Ovary (tissue), 9 donors: Measurements from ENCODE around the gene SLC23A2. TPM values are rescaled to one million over a fixed set of nuclear protein-coding genes. Genes with fewer than 3 reads are reported as not detected.
A peak's percentile ranks its signal among the peaks of the same experiment; 100 is the strongest.

Experiments used
- DNase-seq, 5 donors: peaks; one replicate each; pipeline ENCODE4 v3.0.0-alpha.2; 2019 to 2020
- H3K27ac ChIP-seq, 2 donors: fragments of 200-600 bp; one replicate each; pipeline versions ENCODE4 v1.5.1 to v1.8.0; 2019 to 2022
- H3K27me3 ChIP-seq: fragments of 200-600 bp; one replicate; pipeline ENCODE4 v1.8.0; 2022
- H3K36me3 ChIP-seq: fragments of 200-600 bp; sonication (generic); one replicate; pipeline ENCODE4 v1.5.1; 2019
- H3K4me1 ChIP-seq: one replicate; pipeline ENCODE4 v1.8.1; 2013; ENCODE audit warnings: mild to moderate bottlenecking, moderate library complexity; ENCODE audit not compliant: insufficient read depth
- H3K4me3 ChIP-seq: fragments of 200-600 bp; sonication (generic); one replicate; pipeline ENCODE4 v1.5.1; 2017
- H3K9me3 ChIP-seq, 2 donors: fragments of 200-600 bp in 1 of 2; sonication (generic) in 1 of 2; one replicate each; pipeline versions ENCODE4 v1.5.1 to v1.8.1; 2013 to 2019; ENCODE audit warnings: mild to moderate bottlenecking in 1 of 2, moderate library complexity in 1 of 2
- CTCF ChIP-seq, 3 donors: fragments of 450-650 bp in 2 of 3; fragments of 200-600 bp in 1 of 3; IDR thresholded peaks; one replicate each; pipeline versions ENCODE4 v1.5.1 to v1.8.0; 2016 to 2022; ENCODE audit warnings: antibody characterized with exemption in 3 of 3, mild to moderate bottlenecking in 1 of 3
- EP300 ChIP-seq: sonication (generic); formaldehyde crosslinking; IDR thresholded peaks from one replicate; pipeline ENCODE4 v1.6.1; 2017; ENCODE audit warnings: antibody characterized with exemption
- POLR2A ChIP-seq: fragments of 450-650 bp; IDR thresholded peaks from one replicate; pipeline ENCODE4 v1.6.1; 2017; ENCODE audit warnings: antibody characterized with exemption, mild to moderate bottlenecking, moderate library complexity
- WGBS, 3 donors: extraction: QIAGEN DNeasy Blood & Tissue Kit in 1 of 3; methylation state at CpG; one replicate each; pipeline versions ENCODE4 v1.1.5 to v1.1.7; 2013 to 2017; 5-methylcytosine and 5-hydroxymethylcytosine counted together
- intact Hi-C, 4 donors: fragments of 100-400 bp; cut with DNase I; formaldehyde crosslinking; loops; one replicate each; pipeline versions ENCODE4 v1.11.0 to v1.15.1; 2022 to 2023
- polyA plus RNA-seq, 2 donors: library from polyadenylated mRNA; stranded (reverse); fragments of 200-250 nt in 1 of 2; fragments of 350-450 nt in 1 of 2; fragmentation: Illumina TruSeq in 1 of 2; extraction: RNeasy Lipid Tissue Mini Kit (QIAGEN cat#74804) in 1 of 2; gene quantifications; one replicate each; pipeline ENCODE4 v1.2.3, GENCODE V29; 2013 to 2014
- total RNA-seq, 7 donors: library from RNA; depleted of rRNA in 2 of 7; stranded (reverse); fragments of >200 nt in 2 of 7; fragmentation: NEBNext Ultra II Directional in 3 of 7; extraction: Animal tissue kit (Norgen Biotek cat#: 25700) in 3 of 7; gene quantifications; one replicate each; pipeline versions ENCODE4 v1.1.0 to v1.2.4, GENCODE V29; 2016 to 2023
- donor health status: DM: no; HTN: no; CAD: no; lungs with moderate emphysema.
- donor health status: DM: no; HTN: no; CAD: no.
- donor health status: Bipolar disorder and iron deficiency.
- donor health status: DM: yes; HTN: yes; CAD: no.
- donor health status: DM: no; HTN: no; CAD: no.
- donor health status: DM: yes; HTN: yes; CAD: no.

Gene SLC23A2
- total and polyA plus RNA-seq, 9 donors, result 28.7 to 95.6 (median 61.0) TPM

- DNase-seq, result peak in 1 of 5 donors; percentile 33
- Histone ChIP-seq H3K36me3 (no peaks in the 10 kb centered on the region), H3K9me3 (no peaks in the 10 kb centered on the region), H3K4me1 (peaks cover 8% of the 10 kb centered on the region), H3K27ac (peak overlapping the region in 1 of 2 donors; percentile 38), H3K4me3 (no peak overlapping the region), H3K27me3 (no peaks in the 10 kb centered on the region)
- WGBS, 3 donors, result 34 to 57% (median 46%) methylated on average over 13 of the region's 13 CpGs
- TF ChIP-seq CTCF (IDR thresholded peaks at IDR 0.05) (no peak), EP300 (no peak), POLR2A (no peak)
- intact Hi-C loops, result no loop called here
Measured at GRCh38 chr20:4813863-4814695, 187.2 kb downstream of the SLC23A2 start.

DNA sequence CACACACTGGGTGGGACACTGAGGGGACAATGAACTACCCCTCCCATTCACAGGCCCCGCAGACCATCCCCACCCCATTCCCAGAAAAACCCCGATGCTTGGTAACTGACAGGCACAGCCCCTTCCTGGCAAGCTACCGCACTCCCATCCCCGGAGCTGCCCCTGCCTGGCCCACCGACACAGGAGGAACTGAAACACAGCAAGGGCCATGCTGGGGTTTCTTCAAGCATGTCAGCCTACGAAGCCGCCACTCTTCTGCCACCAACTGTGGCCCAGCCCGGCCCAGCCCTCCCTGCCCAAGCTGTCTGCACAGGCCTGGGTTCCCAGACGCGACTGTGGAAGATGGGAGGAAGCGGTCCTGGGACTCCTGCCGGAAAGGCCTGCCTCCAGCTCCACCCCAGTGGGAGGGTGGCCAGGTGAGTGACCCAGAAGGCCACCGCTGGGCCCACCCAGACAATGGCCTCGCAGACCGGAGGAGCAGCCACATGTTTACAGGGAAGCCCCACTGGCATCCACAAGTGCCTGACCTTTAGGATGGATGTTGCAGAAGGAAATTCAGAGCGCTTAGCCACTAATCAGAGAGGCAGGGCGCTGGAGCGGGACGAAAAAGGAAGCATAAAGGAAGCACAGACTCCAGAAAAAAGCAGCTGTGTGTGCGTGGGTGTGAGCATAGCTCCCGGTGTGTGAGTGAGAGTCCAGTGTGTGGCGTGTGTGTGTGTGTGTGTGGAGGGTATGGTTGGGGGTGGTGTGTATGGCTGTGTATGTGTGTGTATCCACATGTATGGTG, 188.0 kb downstream of the SLC23A2 start:
- Histone ChIP-seq H3K36me3 (no peaks in the 10 kb centered on the region), H3K27ac (peak overlapping the region in 1 of 2 donors; percentile 38), H3K4me3 (no peak overlapping the region), H3K9me3 (no peaks in the 10 kb centered on the region), H3K4me1 (peaks cover 8% of the 10 kb centered on the region), H3K27me3 (no peaks in the 10 kb centered on the region)
- intact Hi-C loops, result no loop called here
- DNase-seq, result peak in 4 of 5 donors; percentile 30 to 55 (median 40)
- 32 to 40% (median 35%) methylated on average over 19 to 22 of the region's 22 CpGs for WGBS, 3 donors
- TF ChIP-seq CTCF (IDR thresholded peaks at IDR 0.05) (no peak), EP300 (no peak), POLR2A (no peak)

DNA sequence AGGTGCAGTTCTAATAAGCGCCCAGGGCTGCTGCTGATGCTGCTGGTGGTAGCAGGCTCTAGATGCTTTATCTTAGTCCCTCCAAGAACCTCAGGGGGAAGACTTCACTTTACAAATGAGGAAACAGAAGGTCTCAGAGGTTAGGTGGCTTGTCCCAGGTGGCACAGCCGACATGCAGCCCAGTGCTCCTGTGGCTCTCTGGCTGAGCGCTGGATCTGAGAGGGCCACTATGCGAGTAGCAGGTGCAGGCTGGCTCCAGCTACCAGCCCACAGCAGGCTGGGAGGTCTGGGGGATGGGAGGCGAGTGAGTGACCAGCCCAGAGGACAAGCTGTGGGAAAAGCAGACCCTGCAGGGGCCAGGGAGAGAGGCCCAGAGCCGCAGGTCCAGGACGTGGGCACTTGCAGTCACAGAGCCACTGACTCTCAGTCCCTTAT, 188.7 kb downstream of the SLC23A2 start:
- H3K27ac ChIP-seq, result no peak overlapping the region
- H3K36me3 ChIP-seq, result no peaks in the 10 kb centered on the region
- DNase-seq, result no peak
- peaks cover 8% of the 10 kb centered on the region for H3K4me1 ChIP-seq
- no peaks in the 10 kb centered on the region for H3K27me3 ChIP-seq
- no peaks in the 10 kb centered on the region for H3K9me3 ChIP-seq
- no peak overlapping the region for H3K4me3 ChIP-seq
- intact Hi-C loops, result no loop called here
- WGBS, 3 donors, result 88 to 95% (median 90%) methylated on average over 7 of the region's 7 CpGs
- TF ChIP-seq POLR2A (no peak), CTCF (IDR thresholded peaks at IDR 0.05) (no peak), EP300 (no peak)

DNA sequence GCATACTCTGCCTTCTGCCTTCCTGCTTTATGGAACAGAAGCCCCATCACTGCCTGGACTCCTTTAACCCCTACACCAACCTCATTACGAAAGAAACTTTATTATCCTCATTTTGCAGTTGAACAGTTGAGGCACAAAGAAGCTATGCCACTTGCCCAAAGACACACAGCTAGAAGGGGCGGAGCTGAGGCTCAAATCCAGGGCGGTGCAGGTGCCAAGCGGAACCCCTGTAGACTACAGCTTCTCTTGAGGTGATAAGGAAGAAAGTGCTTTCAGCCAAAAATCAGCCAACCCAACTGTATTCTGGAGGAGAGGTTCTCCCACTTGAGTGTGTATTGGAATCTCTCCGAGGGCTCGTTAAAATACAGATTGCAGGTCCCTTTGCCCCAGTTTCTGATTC, 189.1 kb downstream of the SLC23A2 start:
- WGBS, 3 donors, result 90 to 95% (median 94%) methylated on average over 6 of the region's 6 CpGs
- TF ChIP-seq POLR2A, result no peak
- no peak for TF ChIP-seq EP300
- TF ChIP-seq CTCF (IDR thresholded peaks at IDR 0.05), result no peak
- Histone ChIP-seq H3K27me3 (no peaks in the 10 kb centered on the region), H3K36me3 (no peaks in the 10 kb centered on the region), H3K9me3 (no peaks in the 10 kb centered on the region), H3K4me1 (peaks cover 8% of the 10 kb centered on the region), H3K4me3 (no peak overlapping the region), H3K27ac (no peak overlapping the region)
- no peak for DNase-seq
- intact Hi-C loops, result no loop called here
